Measurements from ENCODE around the gene MYLK.
A peak's percentile ranks its signal among the peaks of the same experiment; 100 is the strongest.

The MYLK gene

GRCh38 chr3:123783050-123783689 lies 101.0 kb downstream of the MYLK start:
- DNase-seq: no peak
- in situ Hi-C loops (cut with MboI; ENCODE audit: low pct_unique_long_range_greater_than_20kb, low sequenced_read_pairs): no loop called here

- no peak for DNase-seq
- in situ Hi-C loops (cut with MboI; ENCODE audit: low pct_unique_long_range_greater_than_20kb, low sequenced_read_pairs): no loop called here
Observed at GRCh38 chr3:123782488-123782887, 101.6 kb downstream of the MYLK start.

GRCh38 chr3:123781571-123782275 lies 102.4 kb downstream of the MYLK start:
- in situ Hi-C loops (cut with MboI; ENCODE audit: low pct_unique_long_range_greater_than_20kb, low sequenced_read_pairs): no loop called here
- no peak for DNase-seq

GRCh38 chr3:123781138-123781537 lies 103.0 kb downstream of the MYLK start:
- no peak for DNase-seq
- in situ Hi-C loops (cut with MboI; ENCODE audit: low pct_unique_long_range_greater_than_20kb, low sequenced_read_pairs): no loop called here

- DNase-seq: no peak
- in situ Hi-C loops (cut with MboI; ENCODE audit: low pct_unique_long_range_greater_than_20kb, low sequenced_read_pairs): no loop called here
Observed at GRCh38 chr3:123780656-123781055, 103.5 kb downstream of the MYLK start.

- DNase-seq: peak; percentile 8
- in situ Hi-C loops (cut with MboI; ENCODE audit: low pct_unique_long_range_greater_than_20kb, low sequenced_read_pairs): no loop called here
Observed at GRCh38 chr3:123779655-123780231, 104.4 kb downstream of the MYLK start.

GRCh38 chr3:123778991-123779622 lies 105.0 kb downstream of the MYLK start:
- no peak for DNase-seq
- in situ Hi-C loops (cut with MboI; ENCODE audit: low pct_unique_long_range_greater_than_20kb, low sequenced_read_pairs): no loop called here

GRCh38 chr3:123778525-123778924 lies 105.6 kb downstream of the MYLK start:
- DNase-seq: no peak
- in situ Hi-C loops (cut with MboI; ENCODE audit: low pct_unique_long_range_greater_than_20kb, low sequenced_read_pairs): no loop called here

- no peak for DNase-seq
- in situ Hi-C loops (cut with MboI; ENCODE audit: low pct_unique_long_range_greater_than_20kb, low sequenced_read_pairs): no loop called here
Observed at GRCh38 chr3:123776071-123776782, 107.9 kb downstream of the MYLK start.

GRCh38 chr3:123774474-123774873 lies 109.7 kb downstream of the MYLK start:
- DNase-seq: no peak
- in situ Hi-C loops (cut with MboI; ENCODE audit: low pct_unique_long_range_greater_than_20kb, low sequenced_read_pairs): no loop called here

- no peak for DNase-seq
- in situ Hi-C loops (cut with MboI; ENCODE audit: low pct_unique_long_range_greater_than_20kb, low sequenced_read_pairs): no loop called here
Observed at GRCh38 chr3:123773681-123774431, 110.3 kb downstream of the MYLK start.

GRCh38 chr3:123769356-123769743 lies 114.8 kb downstream of the MYLK start:
- in situ Hi-C loops (cut with MboI; ENCODE audit: low pct_unique_long_range_greater_than_20kb, low sequenced_read_pairs): no loop called here
- DNase-seq: no peak

GRCh38 chr3:123768480-123769355 lies 115.4 kb downstream of the MYLK start:
- in situ Hi-C loops (cut with MboI; ENCODE audit: low pct_unique_long_range_greater_than_20kb, low sequenced_read_pairs): no loop called here
- no peak for DNase-seq

GRCh38 chr3:123767564-123768292 lies 116.4 kb downstream of the MYLK start:
- in situ Hi-C loops (cut with MboI; ENCODE audit: low pct_unique_long_range_greater_than_20kb, low sequenced_read_pairs): no loop called here
- DNase-seq: no peak

GRCh38 chr3:123767009-123767372 lies 117.1 kb downstream of the MYLK start:
- in situ Hi-C loops (cut with MboI; ENCODE audit: low pct_unique_long_range_greater_than_20kb, low sequenced_read_pairs): no loop called here
- DNase-seq: no peak

- DNase-seq: no peak
- in situ Hi-C loops (cut with MboI; ENCODE audit: low pct_unique_long_range_greater_than_20kb, low sequenced_read_pairs): no loop called here
Observed at GRCh38 chr3:123766193-123767008, 117.7 kb downstream of the MYLK start.
